Panc1 (cell line): ENCODE measurements around the gene CAMK2B. TPM values are rescaled to one million over a fixed set of nuclear protein-coding genes. Genes with fewer than 3 reads are reported as not detected.

ENCODE experiments used
- ATAC-seq: fragments of 200-7000 bp; cut with Tn5 transposase; 2 replicates; pipeline ENCODE4 v1.9.1; 2020; ENCODE audit warnings: mild to moderate bottlenecking, moderate library complexity
- BruUV-seq: library from RNA; stranded (reverse); fragments of 400-500 nt; replicated peaks from 2 replicates; lab custom pipeline; 2021; lab: Mats Ljungman, UMichigan
- CTCF ChIA-PET: fragments of 300-600 bp; sonication (Branson Sonifier 250); formaldehyde crosslinking; loops from one replicate; lab custom pipeline; 2022; ENCODE audit warnings: antibody characterized with exemption; lab: Charles Lee
- POLR2A ChIA-PET: fragments of 300-600 bp; sonication (Branson Sonifier 250); formaldehyde crosslinking; loops from one replicate; lab custom pipeline; 2022; ENCODE audit warnings: antibody characterized with exemption; lab: Charles Lee
- DNase-seq: peaks from one replicate; pipeline ENCODE4 v3.0.0-alpha.2; 2010; ENCODE audit warnings: low read depth, low spot score
- H3K27ac ChIP-seq: 2 replicates; pipeline ENCODE4 v1.5.1; 2011; ENCODE audit warnings: mild to moderate bottlenecking, low read length, inconsistent platforms
- H3K27me3 ChIP-seq: fragments of 200-500 bp; sonication (Bioruptor generic); 2 replicates; pipeline ENCODE4 v1.6.0; 2014; ENCODE audit warnings: low read length, inconsistent platforms; ENCODE audit not compliant: control insufficient read depth, insufficient read depth
- H3K36me3 ChIP-seq: fragments of 200-500 bp; sonication (Bioruptor generic); 2 replicates; pipeline ENCODE4 v1.5.1; 2014; ENCODE audit warnings: inconsistent platforms, mild to moderate bottlenecking, low read length, moderate library complexity; ENCODE audit not compliant: control insufficient read depth, insufficient read depth
- H3K4me1 ChIP-seq: 2 replicates; pipeline ENCODE4 v1.5.1; 2011; ENCODE audit warnings: inconsistent platforms, mild to moderate bottlenecking, low read length, moderate library complexity; ENCODE audit not compliant: control insufficient read depth, insufficient read depth
- H3K4me3 ChIP-seq, 2 experiments: 2 replicates each; pipeline ENCODE4 v1.5.1; 2011 to 2012; ENCODE audit warnings: low read depth in 2 of 2, low read length in 2 of 2, mild to moderate bottlenecking in 2 of 2, inconsistent platforms in 1 of 2, moderate library complexity in 1 of 2
- H3K9me3 ChIP-seq: fragments of 200-500 bp; sonication (Bioruptor generic); 2 replicates; pipeline ENCODE4 v1.5.1; 2014; ENCODE audit warnings: low read depth, mild to moderate bottlenecking, inconsistent platforms, low read length, moderate library complexity; ENCODE audit not compliant: control insufficient read depth, insufficient read depth
- CTCF ChIP-seq: fragments of 450-650 bp; IDR thresholded peaks from 2 replicates; pipeline ENCODE4 v1.5.1; 2017; ENCODE audit warnings: mild to moderate bottlenecking
- POLR2AphosphoS5 ChIP-seq: IDR thresholded peaks from 2 replicates; pipeline ENCODE4 v1.6.1; 2012; ENCODE audit warnings: mild to moderate bottlenecking, low read depth, low read length, moderate library complexity
- REST ChIP-seq, 2 experiments: IDR thresholded peaks; 2 replicates each; pipeline ENCODE4 v1.6.1; 2011 to 2012; ENCODE audit warnings: low read depth in 2 of 2, control low read depth in 1 of 2, low read length in 1 of 2, mild to moderate bottlenecking in 1 of 2, moderate library complexity in 1 of 2; ENCODE audit not compliant: insufficient read depth in 1 of 2
- SIN3A ChIP-seq: IDR thresholded peaks from 2 replicates; pipeline ENCODE4 v1.6.1; 2012; ENCODE audit warnings: low read depth, mild to moderate bottlenecking, low read length, moderate library complexity, borderline replicate concordance; ENCODE audit not compliant: insufficient read depth
- TCF7L2 ChIP-seq: IDR thresholded peaks from 2 replicates; pipeline ENCODE4 v1.6.1; 2011; ENCODE audit warnings: mild to moderate bottlenecking, low read depth, low read length, inconsistent platforms
- in situ Hi-C: cut with HindIII; loops from 2 replicates; pipeline ENCODE4 v1.10.0; 2016; ENCODE audit warnings: low sequenced_read_pairs, low pct_unique_long_range_greater_than_20kb
- intact Hi-C: fragments of 100-400 bp; cut with micrococcal nuclease; formaldehyde crosslinking; loops from one replicate; pipeline ENCODE4 v1.10.0; 2022; ENCODE audit not compliant: unreplicated experiment
- total RNA-seq: library from RNA; stranded (reverse); gene quantifications from one replicate; pipeline ENCODE4 v1.2.1, GENCODE V29; 2021; ENCODE audit not compliant: unreplicated experiment

CAMK2B gene
- total RNA-seq, 1 experiment from 2014 or later, result 0.26 TPM

- BruUV-seq, result no TSS peak
- Histone ChIP-seq H3K27me3 (no peaks in the 10 kb centered on the region), H3K36me3 (no peaks in the 10 kb centered on the region), H3K27ac (no peak overlapping the region), H3K4me3 (no peak overlapping the region), H3K9me3 (no peaks in the 10 kb centered on the region), H3K4me1 (no peaks in the 10 kb centered on the region)
- in situ Hi-C loops (no loop called here), intact Hi-C loops (no loop called here)
- ChIA-PET CTCF (no interaction called here), POLR2A (no interaction called here)
- TF ChIP-seq SIN3A (no peak), REST (IDR thresholded peaks at IDR 0.05; ENCODE audit: insufficient read depth in 1 of 2, low read depth in 2 of 2, low read length in 1 of 2) (no peak), TCF7L2 (no peak), CTCF (no peak), POLR2AphosphoS5 (no peak)
- ATAC-seq, result 0 out of 2 replicates have a peak, but pooled peaks have one; percentile 20
- no peak for DNase-seq
Observed at GRCh38 chr7:44225566-44226395, 99.6 kb downstream of the CAMK2B start.

GRCh38 chr7:44224974-44225565 lies 100.3 kb downstream of the CAMK2B start:
- no TSS peak for BruUV-seq
- no peak overlapping the region for H3K4me3 ChIP-seq
- no peaks in the 10 kb centered on the region for H3K36me3 ChIP-seq
- POLR2A ChIA-PET, result no interaction called here
- no peak overlapping the region for H3K27ac ChIP-seq
- intact Hi-C loops (no loop called here), in situ Hi-C loops (loop anchor here (25.0 kb wide), 1 partner anchor 112 kb away; the partner anchor contains the start of gene CAMK2B)
- ATAC-seq, result no peak
- H3K27me3 ChIP-seq, result no peaks in the 10 kb centered on the region
- TF ChIP-seq POLR2AphosphoS5, result no peak
- TF ChIP-seq SIN3A, result no peak
- TF ChIP-seq REST (IDR thresholded peaks at IDR 0.05; ENCODE audit: insufficient read depth in 1 of 2, low read depth in 2 of 2, low read length in 1 of 2), result no peak
- TF ChIP-seq CTCF, result no peak
- TF ChIP-seq TCF7L2, result no peak
- no peaks in the 10 kb centered on the region for H3K9me3 ChIP-seq
- no peak for DNase-seq
- CTCF ChIA-PET, result no interaction called here
- no peaks in the 10 kb centered on the region for H3K4me1 ChIP-seq
